Left ventricle myocardium inferior (tissue), 1 donor: ENCODE measurements around the gene PTPRS. TPM values are rescaled to one million over a fixed set of nuclear protein-coding genes. Genes with fewer than 3 reads are reported as not detected.

Source experiments
- DNase-seq: peaks from one replicate; pipeline ENCODE4 v3.0.0-alpha.2; 2020
- H3K27ac ChIP-seq: fragments of 200-600 bp; replicated peaks from 2 replicates; pipeline ENCODE4 v1.8.0; 2021
- H3K27me3 ChIP-seq: fragments of 200-600 bp; 2 replicates; pipeline ENCODE4 v1.8.0; 2021; ENCODE audit warnings: low read depth
- H3K36me3 ChIP-seq: fragments of 200-600 bp; 2 replicates; pipeline ENCODE4 v1.8.0; 2021
- H3K4me1 ChIP-seq: fragments of 200-600 bp; 2 replicates; pipeline ENCODE4 v1.8.0; 2021
- H3K4me3 ChIP-seq: fragments of 200-600 bp; 2 replicates; pipeline ENCODE4 v1.8.0; 2021; ENCODE audit warnings: mild to moderate bottlenecking, moderate library complexity
- H3K9me3 ChIP-seq: fragments of 200-600 bp; replicated peaks from 2 replicates; pipeline ENCODE4 v1.8.0; 2021
- intact Hi-C: fragments of 100-400 bp; cut with micrococcal nuclease; formaldehyde crosslinking; loops from one replicate; pipeline ENCODE4 v1.11.0; 2022
- total RNA-seq: library from RNA; stranded (reverse); fragmentation: NEBNext Ultra II Directional; extraction: Animal tissue kit (Norgen Biotek cat#: 25700); gene quantifications from one replicate; pipeline ENCODE4 v1.2.1, GENCODE V29; 2021
- TF ChIP-seq, protein P1 (sequence below): fragments of 200-600 bp; IDR thresholded peaks from 2 replicates; pipeline ENCODE4 v1.8.0; 2021; ENCODE audit warnings: antibody characterized with exemption, mild to moderate bottlenecking, borderline replicate concordance
- donor health status: DM: no; HTN: yes; CAD: no; lungs with severe emphysema.

Gene PTPRS
- total RNA-seq, 1 donor from 2014 or later = 40.0 TPM

DNA sequence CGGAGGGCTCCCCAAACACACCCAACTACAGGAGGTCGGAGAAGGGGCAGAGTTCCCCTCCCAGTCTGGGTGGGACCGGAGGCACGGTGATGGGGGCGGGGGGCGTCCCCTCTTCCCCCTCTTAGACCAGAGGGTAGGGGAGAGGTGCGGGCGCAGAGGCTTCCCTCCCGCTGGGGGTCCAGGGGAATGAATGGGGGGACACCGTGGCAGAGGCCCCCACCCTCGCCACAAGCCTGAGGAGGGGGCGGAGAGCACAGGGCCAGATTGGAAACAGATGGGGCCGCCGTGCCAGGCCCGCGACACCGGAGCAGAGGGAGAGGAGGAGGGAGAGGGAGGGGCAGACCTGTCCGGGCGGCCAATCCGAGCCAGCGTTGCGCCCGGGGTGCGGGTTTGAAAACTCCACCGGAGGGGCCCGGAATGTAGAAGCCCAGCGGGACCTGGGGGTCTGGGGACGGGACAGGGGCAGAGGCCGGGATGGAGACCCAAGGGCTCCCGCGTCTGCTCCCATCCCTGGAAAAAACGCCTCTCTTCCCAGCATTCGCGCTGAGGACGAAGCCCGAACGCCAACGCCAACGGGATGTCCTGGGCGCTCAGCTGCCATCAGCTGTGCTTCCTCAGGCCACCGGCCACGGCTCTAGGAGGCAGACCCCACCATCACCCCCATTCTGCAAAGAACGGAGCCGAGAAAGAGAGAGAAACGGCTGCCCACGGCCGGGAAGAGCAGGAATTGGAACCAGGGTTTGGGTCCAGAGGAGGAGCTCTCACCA, 46.8 kb downstream of the PTPRS start:
- Histone ChIP-seq H3K4me1 (peaks cover 52% of the 10 kb centered on the region), H3K9me3 (no peaks in the 10 kb centered on the region), H3K36me3 (no peaks in the 10 kb centered on the region), H3K27ac (peak overlapping the region; percentile 87), H3K27me3 (peaks cover 32% of the 10 kb centered on the region), H3K4me3 (peak overlapping the region; percentile 87)
- intact Hi-C loops = no loop called here
- TF ChIP-seq, protein P1, sequence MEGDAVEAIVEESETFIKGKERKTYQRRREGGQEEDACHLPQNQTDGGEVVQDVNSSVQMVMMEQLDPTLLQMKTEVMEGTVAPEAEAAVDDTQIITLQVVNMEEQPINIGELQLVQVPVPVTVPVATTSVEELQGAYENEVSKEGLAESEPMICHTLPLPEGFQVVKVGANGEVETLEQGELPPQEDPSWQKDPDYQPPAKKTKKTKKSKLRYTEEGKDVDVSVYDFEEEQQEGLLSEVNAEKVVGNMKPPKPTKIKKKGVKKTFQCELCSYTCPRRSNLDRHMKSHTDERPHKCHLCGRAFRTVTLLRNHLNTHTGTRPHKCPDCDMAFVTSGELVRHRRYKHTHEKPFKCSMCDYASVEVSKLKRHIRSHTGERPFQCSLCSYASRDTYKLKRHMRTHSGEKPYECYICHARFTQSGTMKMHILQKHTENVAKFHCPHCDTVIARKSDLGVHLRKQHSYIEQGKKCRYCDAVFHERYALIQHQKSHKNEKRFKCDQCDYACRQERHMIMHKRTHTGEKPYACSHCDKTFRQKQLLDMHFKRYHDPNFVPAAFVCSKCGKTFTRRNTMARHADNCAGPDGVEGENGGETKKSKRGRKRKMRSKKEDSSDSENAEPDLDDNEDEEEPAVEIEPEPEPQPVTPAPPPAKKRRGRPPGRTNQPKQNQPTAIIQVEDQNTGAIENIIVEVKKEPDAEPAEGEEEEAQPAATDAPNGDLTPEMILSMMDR = no peak
- DNase-seq = no peak

DNA sequence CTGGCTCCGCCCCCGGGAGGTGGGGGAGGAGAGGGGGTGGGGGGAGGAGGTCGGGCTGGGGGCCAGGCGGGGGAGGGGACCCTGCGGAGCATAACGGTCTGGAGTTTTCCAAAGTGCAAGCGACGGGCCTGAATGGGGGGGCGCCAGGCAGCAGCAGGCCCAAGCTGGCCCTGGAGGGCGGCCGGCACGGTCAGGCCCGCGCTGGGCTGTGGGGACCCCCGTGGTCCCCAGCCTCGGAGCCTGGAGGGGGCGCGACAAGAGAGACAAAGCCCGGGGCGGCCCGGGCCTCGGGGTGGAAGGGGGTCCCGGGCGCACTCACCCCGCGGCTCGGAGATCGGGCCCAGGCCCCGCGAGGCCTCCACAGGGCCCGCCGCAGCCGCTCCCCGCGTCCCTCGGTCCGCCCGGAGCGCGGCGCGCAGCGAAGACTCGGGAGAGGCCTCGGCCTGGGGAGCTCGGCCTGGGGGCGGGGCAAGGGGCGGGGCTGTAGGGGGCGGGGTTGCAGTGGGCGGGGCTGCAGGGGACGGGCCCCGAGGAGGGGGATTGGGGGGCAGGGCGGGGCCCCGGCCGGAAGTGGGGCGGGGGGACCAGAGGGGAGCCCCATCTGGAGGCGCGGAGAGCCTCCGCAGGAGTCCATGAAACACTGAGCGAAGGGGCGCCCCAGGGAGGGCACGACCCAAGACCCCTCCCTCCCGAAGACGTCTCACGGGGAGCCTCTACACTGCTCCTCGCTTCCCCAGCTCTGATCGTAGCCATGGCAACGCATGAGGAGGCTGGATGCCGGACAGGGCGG, 47.6 kb downstream of the PTPRS start:
- peaks cover 32% of the 10 kb centered on the region for H3K27me3 ChIP-seq
- H3K4me1 ChIP-seq = peaks cover 59% of the 10 kb centered on the region
- H3K4me3 ChIP-seq = peak overlapping the region; percentile 87
- TF ChIP-seq, protein P1 = no peak
- intact Hi-C loops = no loop called here
- peak overlapping the region; percentile 87 for H3K27ac ChIP-seq
- no peaks in the 10 kb centered on the region for H3K36me3 ChIP-seq
- no peaks in the 10 kb centered on the region for H3K9me3 ChIP-seq
- DNase-seq = peak; percentile 64

DNA sequence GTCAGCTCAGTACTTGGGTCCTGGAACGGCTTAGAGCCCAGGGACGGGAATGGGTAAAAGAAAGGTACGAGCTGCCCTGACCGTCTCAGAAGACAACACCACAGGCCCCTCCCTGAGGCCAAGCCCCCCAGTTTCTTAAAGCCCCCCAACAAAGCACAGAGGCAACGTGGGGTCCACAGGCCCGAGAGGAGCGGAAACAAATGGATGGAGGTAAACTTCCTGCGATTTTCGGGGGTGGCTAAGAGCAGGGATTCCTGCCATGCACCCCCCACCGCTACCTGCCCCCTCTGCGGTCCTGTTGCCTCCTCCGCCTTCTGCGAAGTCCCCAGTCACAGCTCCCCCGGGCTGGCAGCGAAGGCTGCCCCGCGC, 48.2 kb downstream of the PTPRS start:
- peak overlapping the region; percentile 87 for H3K27ac ChIP-seq
- no peak for DNase-seq
- peak overlapping the region; percentile 87 for H3K4me3 ChIP-seq
- no peaks in the 10 kb centered on the region for H3K36me3 ChIP-seq
- H3K27me3 ChIP-seq = peaks cover 32% of the 10 kb centered on the region
- TF ChIP-seq, protein P1 = no peak
- intact Hi-C loops = no loop called here
- peaks cover 62% of the 10 kb centered on the region for H3K4me1 ChIP-seq
- H3K9me3 ChIP-seq = no peaks in the 10 kb centered on the region

DNA sequence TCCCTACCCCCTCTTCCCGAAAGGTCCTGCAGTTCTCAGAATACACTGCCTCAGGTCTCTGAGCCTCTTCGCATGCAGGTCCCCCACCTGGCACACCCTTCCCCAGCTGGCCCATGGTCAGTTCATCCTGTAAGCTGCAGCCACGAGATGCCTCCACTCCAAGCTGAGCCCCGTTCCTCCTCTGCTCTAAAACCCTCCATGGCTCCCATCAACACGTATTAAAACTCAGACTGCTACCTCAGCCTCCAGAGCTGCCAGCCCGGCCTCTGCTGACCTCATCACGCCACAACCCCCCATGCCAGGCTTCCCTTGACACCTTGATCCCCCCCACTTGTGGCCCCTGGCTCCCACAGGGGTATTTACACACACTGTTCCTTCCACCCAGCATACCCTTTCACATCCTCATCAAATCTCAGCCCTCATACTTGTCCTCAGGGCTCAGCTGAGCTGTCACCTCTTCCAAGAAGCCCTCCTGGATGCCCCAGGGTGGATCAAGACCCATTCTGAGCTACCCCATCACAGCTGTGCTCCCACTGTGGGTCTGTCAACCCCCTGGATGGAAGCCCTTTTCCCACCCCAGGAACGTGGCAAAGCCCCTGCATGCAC, 48.9 kb downstream of the PTPRS start:
- Histone ChIP-seq H3K4me3 (peak overlapping the region; percentile 87), H3K36me3 (no peaks in the 10 kb centered on the region), H3K27me3 (peaks cover 32% of the 10 kb centered on the region), H3K4me1 (peaks cover 67% of the 10 kb centered on the region), H3K9me3 (no peaks in the 10 kb centered on the region), H3K27ac (peak overlapping the region; percentile 87)
- TF ChIP-seq, protein P1 = no peak
- intact Hi-C loops = no loop called here
- DNase-seq = no peak

Other genes starting within 250 kb of the PTPRS start
- not detected for gene ZNRF4, start 114.6 kb upstream of the PTPRS start, total RNA-seq
- gene TINCR, start 227.1 kb upstream of the PTPRS start, total RNA-seq = not detected